RWPE2 (cell line): ENCODE results near the gene PEX11B.

Source experiments
- ATAC-seq: fragments of 200-7000 bp; cut with Tn5 transposase; 3 replicates; pipeline ENCODE4 v1.9.1; 2021; ENCODE audit warnings: low read depth
- DNase-seq: peaks from one replicate; pipeline ENCODE4 v3.0.0-alpha.2; 2020; ENCODE audit warnings: low spot score
- H3K27ac ChIP-seq: fragments of 450-650 bp; 2 replicates; pipeline ENCODE4 v1.5.1; 2017; ENCODE audit warnings: mild to moderate bottlenecking; ENCODE audit not compliant: poor library complexity, severe bottlenecking
- H3K27me3 ChIP-seq: fragments of 250-450 bp; sonication (Bioruptor Pico); 2 replicates; pipeline ENCODE4 v1.5.1; 2021; ENCODE audit warnings: mild to moderate bottlenecking, moderate library complexity; ENCODE audit not compliant: insufficient read depth, poor library complexity, severe bottlenecking
- H3K36me3 ChIP-seq: fragments of 250-450 bp; sonication (Bioruptor Pico); 2 replicates; pipeline ENCODE4 v1.5.1; 2020; ENCODE audit warnings: low read depth, mild to moderate bottlenecking, moderate library complexity
- H3K4me1 ChIP-seq: fragments of 250-450 bp; sonication (Bioruptor Pico); 2 replicates; pipeline ENCODE4 v1.5.1; 2021; ENCODE audit warnings: mild to moderate bottlenecking, moderate library complexity; ENCODE audit not compliant: insufficient read depth, poor library complexity, severe bottlenecking
- H3K4me3 ChIP-seq: fragments of 250-450 bp; sonication (Bioruptor Pico); 2 replicates; pipeline ENCODE4 v1.5.1; 2021; ENCODE audit warnings: mild to moderate bottlenecking, moderate library complexity; ENCODE audit not compliant: severe bottlenecking
- H3K9me3 ChIP-seq: fragments of 250-450 bp; sonication (Bioruptor Pico); 2 replicates; pipeline ENCODE4 v1.5.1; 2021; ENCODE audit warnings: mild to moderate bottlenecking, moderate library complexity; ENCODE audit not compliant: severe bottlenecking
- TF ChIP-seq, protein P1 (sequence below): fragments of 450-650 bp; IDR thresholded peaks from one replicate; pipeline ENCODE4 v1.5.1; 2017; ENCODE audit warnings: mild to moderate bottlenecking, moderate library complexity; ENCODE audit not compliant: poor library complexity, severe bottlenecking

Gene PEX11B

DNA sequence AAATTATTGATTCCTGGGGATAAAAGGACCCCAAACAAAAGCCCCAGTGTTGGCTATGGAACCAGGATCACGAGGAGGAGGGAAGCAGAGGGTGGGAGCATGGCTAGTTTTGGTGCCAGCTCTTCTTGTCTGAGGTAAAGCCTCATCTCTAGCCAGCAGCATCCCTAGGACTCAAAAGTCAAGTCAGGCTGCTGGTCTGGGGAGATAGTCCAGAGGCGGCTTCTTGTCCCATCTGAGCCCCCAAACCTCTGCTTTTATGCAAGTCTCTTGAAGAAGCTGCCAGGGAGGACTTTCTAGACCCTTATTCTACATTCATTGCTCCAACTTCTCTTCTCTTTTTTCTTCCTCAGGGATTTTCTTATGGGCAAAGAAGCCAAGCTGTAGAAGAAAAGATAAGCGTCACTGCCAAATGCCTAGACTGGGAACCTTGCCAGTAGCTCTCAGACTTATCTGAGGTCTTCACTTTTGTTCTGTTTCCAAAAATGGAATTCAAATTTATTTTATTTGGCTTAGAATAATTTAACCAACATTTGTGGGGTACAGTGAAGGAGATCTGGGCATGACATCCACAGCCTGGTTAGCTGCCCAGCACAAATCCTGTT, 25.9 kb downstream of the PEX11B start:
- H3K36me3 ChIP-seq = no peaks in the 10 kb centered on the region
- peak overlapping the region; percentile 97 for H3K27ac ChIP-seq
- no peaks in the 10 kb centered on the region for H3K27me3 ChIP-seq
- TF ChIP-seq, protein P1, sequence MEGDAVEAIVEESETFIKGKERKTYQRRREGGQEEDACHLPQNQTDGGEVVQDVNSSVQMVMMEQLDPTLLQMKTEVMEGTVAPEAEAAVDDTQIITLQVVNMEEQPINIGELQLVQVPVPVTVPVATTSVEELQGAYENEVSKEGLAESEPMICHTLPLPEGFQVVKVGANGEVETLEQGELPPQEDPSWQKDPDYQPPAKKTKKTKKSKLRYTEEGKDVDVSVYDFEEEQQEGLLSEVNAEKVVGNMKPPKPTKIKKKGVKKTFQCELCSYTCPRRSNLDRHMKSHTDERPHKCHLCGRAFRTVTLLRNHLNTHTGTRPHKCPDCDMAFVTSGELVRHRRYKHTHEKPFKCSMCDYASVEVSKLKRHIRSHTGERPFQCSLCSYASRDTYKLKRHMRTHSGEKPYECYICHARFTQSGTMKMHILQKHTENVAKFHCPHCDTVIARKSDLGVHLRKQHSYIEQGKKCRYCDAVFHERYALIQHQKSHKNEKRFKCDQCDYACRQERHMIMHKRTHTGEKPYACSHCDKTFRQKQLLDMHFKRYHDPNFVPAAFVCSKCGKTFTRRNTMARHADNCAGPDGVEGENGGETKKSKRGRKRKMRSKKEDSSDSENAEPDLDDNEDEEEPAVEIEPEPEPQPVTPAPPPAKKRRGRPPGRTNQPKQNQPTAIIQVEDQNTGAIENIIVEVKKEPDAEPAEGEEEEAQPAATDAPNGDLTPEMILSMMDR = no peak
- peak; percentile 1; the same call in 1 of the 3 replicates for ATAC-seq
- H3K9me3 ChIP-seq = no peaks in the 10 kb centered on the region
- peaks cover 26% of the 10 kb centered on the region for H3K4me1 ChIP-seq
- no peak overlapping the region for H3K4me3 ChIP-seq
- DNase-seq = no peak

DNA sequence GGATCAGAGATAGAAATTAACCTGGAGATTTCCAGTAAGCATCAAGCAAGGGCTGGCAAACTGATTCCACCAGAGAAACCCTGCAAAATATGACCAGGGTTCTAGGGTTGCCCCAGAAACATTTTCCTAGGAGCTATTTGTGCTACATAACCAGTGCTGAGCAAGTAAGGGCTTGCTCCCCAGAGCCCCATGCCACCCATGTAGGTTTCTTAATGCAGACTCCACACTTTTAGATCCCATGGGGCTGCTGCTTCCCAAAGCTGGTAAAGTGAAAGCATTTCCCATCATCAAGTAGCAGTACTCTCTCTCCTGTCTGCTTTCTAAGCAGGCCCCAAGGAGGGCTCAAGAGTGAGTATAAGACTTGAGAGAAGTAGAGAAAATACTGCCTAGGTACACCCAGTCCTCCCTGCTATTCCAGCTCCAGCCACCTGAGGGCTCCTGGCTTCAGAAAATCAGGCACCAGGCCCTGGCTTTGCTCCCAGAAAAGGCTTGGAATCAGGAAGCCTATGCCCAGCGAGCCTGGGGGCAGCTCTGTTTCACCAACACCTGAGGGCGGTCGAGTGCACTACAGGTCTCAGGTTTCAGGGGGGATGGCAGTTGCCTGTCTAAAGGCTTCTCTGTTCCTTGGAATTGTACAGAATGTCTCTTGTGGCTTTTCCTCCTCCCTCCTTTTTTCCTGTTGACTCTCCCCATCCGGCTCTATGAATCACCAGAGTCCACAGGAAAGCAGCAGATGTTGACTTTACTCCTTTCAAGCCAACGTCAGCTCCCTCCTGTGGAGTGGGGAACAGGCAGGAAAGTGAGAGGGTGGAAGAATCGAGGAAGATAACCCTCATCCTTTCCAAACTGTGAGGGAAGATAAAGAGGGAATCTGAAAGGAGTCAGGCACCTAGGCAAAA, 26.7 kb downstream of the PEX11B start:
- Histone ChIP-seq H3K4me1 (peaks cover 26% of the 10 kb centered on the region), H3K36me3 (no peaks in the 10 kb centered on the region), H3K27me3 (no peaks in the 10 kb centered on the region), H3K27ac (peak overlapping the region; percentile 97), H3K4me3 (no peak overlapping the region), H3K9me3 (no peaks in the 10 kb centered on the region)
- TF ChIP-seq, protein P1 = peak; percentile 99
- DNase-seq = peak; percentile 98
- peak; percentile 97 for ATAC-seq

DNA sequence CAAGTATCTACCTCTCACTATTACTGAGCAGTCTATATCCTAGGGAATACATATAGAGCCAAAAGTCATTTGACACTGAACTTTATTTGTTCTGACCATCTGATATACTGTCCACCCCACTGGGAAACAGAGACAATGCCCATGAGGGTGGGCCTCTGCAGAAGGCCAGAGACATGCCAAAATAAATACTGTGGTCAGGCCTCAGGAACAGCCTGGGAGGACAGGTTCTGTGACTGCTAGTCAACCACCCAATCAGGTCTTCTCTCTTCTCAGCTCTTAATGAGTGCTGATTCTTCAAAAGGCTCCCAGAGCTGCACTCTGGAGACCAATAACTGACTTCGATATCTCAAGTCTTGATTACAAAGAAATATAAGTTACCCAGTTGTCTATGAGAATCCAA, 27.4 kb downstream of the PEX11B start:
- TF ChIP-seq, protein P1 = no peak
- Histone ChIP-seq H3K27me3 (no peaks in the 10 kb centered on the region), H3K36me3 (no peaks in the 10 kb centered on the region), H3K27ac (peak overlapping the region; percentile 97), H3K4me1 (peaks cover 26% of the 10 kb centered on the region), H3K9me3 (no peaks in the 10 kb centered on the region), H3K4me3 (no peak overlapping the region)
- DNase-seq (no peak), ATAC-seq (peak; percentile 22; the same call in 2 of the 3 replicates)

DNA sequence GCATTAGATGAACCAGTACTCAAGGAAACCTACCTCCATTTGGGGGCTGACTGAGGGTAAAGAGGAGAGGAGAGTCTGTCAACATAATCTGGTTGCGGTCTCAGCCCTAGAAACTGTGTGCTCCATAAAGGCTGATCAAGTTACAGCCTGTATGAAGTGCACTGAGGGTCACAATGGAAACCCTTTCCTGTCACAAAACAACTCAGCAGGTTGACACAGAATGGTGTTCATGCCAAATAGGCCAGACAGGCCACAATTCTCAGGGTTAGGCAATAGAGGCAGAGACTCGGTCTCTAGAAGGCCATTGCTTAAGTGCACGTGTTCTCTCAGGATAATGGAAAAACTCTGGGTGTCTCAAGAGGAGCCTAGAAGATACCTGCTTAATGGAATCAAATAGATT, 28.8 kb downstream of the PEX11B start:
- no peaks in the 10 kb centered on the region for H3K9me3 ChIP-seq
- DNase-seq = no peak
- ATAC-seq = no peak
- H3K27me3 ChIP-seq = no peaks in the 10 kb centered on the region
- peak overlapping the region; percentile 97 for H3K27ac ChIP-seq
- no peak overlapping the region for H3K4me3 ChIP-seq
- TF ChIP-seq, protein P1 = no peak
- H3K4me1 ChIP-seq = peaks cover 26% of the 10 kb centered on the region
- no peaks in the 10 kb centered on the region for H3K36me3 ChIP-seq

DNA sequence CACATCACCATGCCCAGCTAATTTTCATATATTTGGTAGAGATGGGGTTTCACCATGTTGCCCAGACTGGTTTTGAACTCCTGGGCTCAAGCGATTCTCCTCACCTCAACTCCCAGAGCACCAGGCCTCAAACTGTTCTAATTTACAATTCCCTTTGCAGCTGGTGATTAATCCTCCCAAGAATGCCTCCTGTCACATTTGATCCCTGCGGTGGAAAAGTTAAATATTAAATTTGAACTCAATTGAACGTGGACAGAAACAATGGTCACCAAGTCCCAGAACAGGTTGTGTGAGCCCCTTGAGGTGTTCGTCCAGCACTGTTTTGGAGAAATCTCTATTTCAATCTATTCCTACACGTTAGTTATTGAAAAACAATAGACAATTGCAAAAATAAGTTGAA, 30.9 kb downstream of the PEX11B start:
- no peaks in the 10 kb centered on the region for H3K27me3 ChIP-seq
- H3K9me3 ChIP-seq = no peaks in the 10 kb centered on the region
- H3K4me3 ChIP-seq = no peak overlapping the region
- peaks cover 20% of the 10 kb centered on the region for H3K4me1 ChIP-seq
- no peak overlapping the region for H3K27ac ChIP-seq
- TF ChIP-seq, protein P1 = no peak
- DNase-seq (no peak), ATAC-seq (no peak)
- H3K36me3 ChIP-seq = no peaks in the 10 kb centered on the region
